ENCODE measurements around the gene PC.

- TF ChIP-seq RCOR1 (IDR thresholded peaks at IDR 0.05; ENCODE audit: borderline replicate concordance in 1 of 2, low read depth in 2 of 2, low read length in 2 of 2) (no peak), POLR2AphosphoS5 (IDR thresholded peaks at IDR 0.05; ENCODE audit: control insufficient read depth, insufficient read depth, low read depth, low read length) (no peak), ZBTB43 (CRISPR knock-in tag; IDR thresholded peaks at IDR 0.05) (no peak), TAF7 (tag; IDR thresholded peaks at IDR 0.05) (no peak), TBL1XR1 (IDR thresholded peaks at IDR 0.05; ENCODE audit: low read length in 2 of 2) (no peak), EZH2 (IDR thresholded peaks at IDR 0.05; ENCODE audit: borderline replicate concordance, low read depth, low read length) (no peak), FOSL1 (tag; conservative IDR thresholded peaks at IDR 0.05) (no peak), NFATC3 (IDR thresholded peaks at IDR 0.05) (no peak), MYC (IDR thresholded peaks at IDR 0.05; ENCODE audit: low read depth, low read length) (no peak), MYC (CRISPR knock-in tag; IDR thresholded peaks at IDR 0.05; ENCODE audit: borderline replicate concordance, low read depth) (no peak), TSHZ1 (CRISPR knock-in tag; IDR thresholded peaks at IDR 0.05) (no peak), ZNF766 (CRISPR knock-in tag; conservative IDR thresholded peaks at IDR 0.05) (no peak), IFI16 (CRISPR knock-in tag; IDR thresholded peaks at IDR 0.05) (no peak)
- TF ChIP-seq, protein P1, sequence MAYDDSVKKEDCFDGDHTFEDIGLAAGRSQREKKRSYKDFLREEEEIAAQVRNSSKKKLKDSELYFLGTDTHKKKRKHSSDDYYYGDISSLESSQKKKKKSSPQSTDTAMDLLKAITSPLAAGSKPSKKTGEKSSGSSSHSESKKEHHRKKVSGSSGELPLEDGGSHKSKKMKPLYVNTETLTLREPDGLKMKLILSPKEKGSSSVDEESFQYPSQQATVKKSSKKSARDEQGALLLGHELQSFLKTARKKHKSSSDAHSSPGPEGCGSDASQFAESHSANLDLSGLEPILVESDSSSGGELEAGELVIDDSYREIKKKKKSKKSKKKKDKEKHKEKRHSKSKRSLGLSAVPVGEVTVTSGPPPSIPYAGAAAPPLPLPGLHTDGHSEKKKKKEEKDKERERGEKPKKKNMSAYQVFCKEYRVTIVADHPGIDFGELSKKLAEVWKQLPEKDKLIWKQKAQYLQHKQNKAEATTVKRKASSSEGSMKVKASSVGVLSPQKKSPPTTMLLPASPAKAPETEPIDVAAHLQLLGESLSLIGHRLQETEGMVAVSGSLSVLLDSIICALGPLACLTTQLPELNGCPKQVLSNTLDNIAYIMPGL (CRISPR knock-in tag; IDR thresholded peaks at IDR 0.05), result no peak
- TF ChIP-seq, protein P2, sequence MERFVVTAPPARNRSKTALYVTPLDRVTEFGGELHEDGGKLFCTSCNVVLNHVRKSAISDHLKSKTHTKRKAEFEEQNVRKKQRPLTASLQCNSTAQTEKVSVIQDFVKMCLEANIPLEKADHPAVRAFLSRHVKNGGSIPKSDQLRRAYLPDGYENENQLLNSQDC (CRISPR knock-in tag; IDR thresholded peaks at IDR 0.05), result no peak
Measured at GRCh38 chr11:66849501-66850234, 108.5 kb downstream of the PC start.
